WERI-Rb-1 (cell line): ENCODE results near the gene ASB4.

Experiments
- DNase-seq: peaks from one replicate; pipeline ENCODE4 v3.0.0-alpha.2; 2020
- H3K27ac ChIP-seq: fragments of 250-450 bp; sonication (Bioruptor Pico); 2 replicates; pipeline ENCODE4 v1.5.1; 2020; ENCODE audit warnings: mild to moderate bottlenecking, moderate library complexity
- H3K27me3 ChIP-seq: fragments of 250-450 bp; sonication (Bioruptor Pico); 2 replicates; pipeline ENCODE4 v1.5.1; 2021; ENCODE audit warnings: mild to moderate bottlenecking, low read depth, moderate library complexity; ENCODE audit not compliant: insufficient read depth, severe bottlenecking
- H3K36me3 ChIP-seq: fragments of 250-450 bp; sonication (Bioruptor Pico); 2 replicates; pipeline ENCODE4 v1.5.1; 2020; ENCODE audit warnings: mild to moderate bottlenecking, moderate library complexity
- H3K4me3 ChIP-seq: 2 replicates; pipeline ENCODE4 v1.5.1; 2011; ENCODE audit warnings: low read depth, mild to moderate bottlenecking, control low read depth, low read length
- H3K9me3 ChIP-seq: fragments of 250-450 bp; sonication (Bioruptor Pico); 2 replicates; pipeline ENCODE4 v1.5.1; 2021; ENCODE audit warnings: mild to moderate bottlenecking, moderate library complexity; ENCODE audit not compliant: severe bottlenecking
- CTCF ChIP-seq: IDR thresholded peaks from 2 replicates; pipeline ENCODE4 v1.5.1; 2011; ENCODE audit warnings: low read depth, mild to moderate bottlenecking, control low read depth, inconsistent platforms, low read length

Gene ASB4

GRCh38 chr7:95469848-95470247, 15.9 kb upstream of the ASB4 start:
- no peak overlapping the region for H3K4me3 ChIP-seq
- TF ChIP-seq CTCF = no peak
- H3K36me3 ChIP-seq = no peaks in the 10 kb centered on the region
- no peaks in the 10 kb centered on the region for H3K27me3 ChIP-seq
- DNase-seq = no peak
- no peak overlapping the region for H3K27ac ChIP-seq
- H3K9me3 ChIP-seq = no peaks in the 10 kb centered on the region

- no peak for TF ChIP-seq CTCF
- Histone ChIP-seq H3K4me3 (no peak overlapping the region), H3K36me3 (no peaks in the 10 kb centered on the region), H3K27ac (no peak overlapping the region), H3K9me3 (no peaks in the 10 kb centered on the region), H3K27me3 (no peaks in the 10 kb centered on the region)
- DNase-seq = peak; percentile 16
These were observed 15.3 kb upstream of the ASB4 start for GRCh38 chr7:95470452-95470851.

- DNase-seq = no peak
- Histone ChIP-seq H3K36me3 (no peaks in the 10 kb centered on the region), H3K9me3 (no peaks in the 10 kb centered on the region), H3K27ac (no peak overlapping the region), H3K4me3 (no peak overlapping the region), H3K27me3 (no peaks in the 10 kb centered on the region)
- TF ChIP-seq CTCF = no peak
These were observed 14.7 kb upstream of the ASB4 start for GRCh38 chr7:95471071-95471470.

- peak overlapping the region; percentile 77 for H3K27ac ChIP-seq
- no peaks in the 10 kb centered on the region for H3K36me3 ChIP-seq
- no peak overlapping the region for H3K4me3 ChIP-seq
- H3K9me3 ChIP-seq = no peaks in the 10 kb centered on the region
- TF ChIP-seq CTCF = no peak
- DNase-seq = no peak
- H3K27me3 ChIP-seq = no peaks in the 10 kb centered on the region
These were observed 13.1 kb upstream of the ASB4 start for GRCh38 chr7:95472581-95473161.

- peak overlapping the region; percentile 77 for H3K27ac ChIP-seq
- DNase-seq = peak; percentile 84
These were observed 12.3 kb upstream of the ASB4 start for GRCh38 chr7:95473276-95473985.

More at GRCh38 chr7:95473276-95473985, 12.3 kb upstream of the ASB4 start:
- H3K4me3 ChIP-seq = peak overlapping the region; percentile 25; the same call in 1 of the 2 replicates
- H3K9me3 ChIP-seq = no peaks in the 10 kb centered on the region
- no peaks in the 10 kb centered on the region for H3K27me3 ChIP-seq
- TF ChIP-seq CTCF = no peak
- H3K36me3 ChIP-seq = no peaks in the 10 kb centered on the region
